GM19023 (cell line): ENCODE measurements around the gene PRKCH.

ENCODE experiments used
- ATAC-seq: cut with Tn5 transposase; IDR thresholded peaks from one replicate; pipeline ENCODE4 v1.9.1; 2021; ENCODE audit warnings: mild to moderate bottlenecking, moderate library complexity; ENCODE audit not compliant: unreplicated experiment

PRKCH gene

DNA sequence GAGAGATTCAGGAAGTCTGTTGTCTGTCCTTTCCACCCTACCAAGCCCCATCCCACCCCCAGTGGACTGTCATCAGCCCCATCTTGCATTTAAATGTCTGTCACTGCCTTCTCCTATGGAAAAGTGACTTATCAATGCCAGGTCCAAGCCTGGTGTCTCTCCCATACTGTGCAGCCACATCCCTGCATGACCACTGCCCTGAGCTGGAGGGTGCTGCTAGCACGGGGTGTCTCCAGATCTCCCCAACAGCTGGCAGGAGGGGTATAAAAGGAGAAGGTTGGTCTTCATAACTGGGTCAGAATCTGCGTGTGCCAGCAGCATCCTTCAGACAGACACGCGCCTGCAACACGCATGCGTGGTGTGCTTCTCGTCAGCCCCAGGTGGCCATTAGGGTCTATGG is 219.6 kb downstream of the PRKCH start:
- ATAC-seq = no peak

DNA sequence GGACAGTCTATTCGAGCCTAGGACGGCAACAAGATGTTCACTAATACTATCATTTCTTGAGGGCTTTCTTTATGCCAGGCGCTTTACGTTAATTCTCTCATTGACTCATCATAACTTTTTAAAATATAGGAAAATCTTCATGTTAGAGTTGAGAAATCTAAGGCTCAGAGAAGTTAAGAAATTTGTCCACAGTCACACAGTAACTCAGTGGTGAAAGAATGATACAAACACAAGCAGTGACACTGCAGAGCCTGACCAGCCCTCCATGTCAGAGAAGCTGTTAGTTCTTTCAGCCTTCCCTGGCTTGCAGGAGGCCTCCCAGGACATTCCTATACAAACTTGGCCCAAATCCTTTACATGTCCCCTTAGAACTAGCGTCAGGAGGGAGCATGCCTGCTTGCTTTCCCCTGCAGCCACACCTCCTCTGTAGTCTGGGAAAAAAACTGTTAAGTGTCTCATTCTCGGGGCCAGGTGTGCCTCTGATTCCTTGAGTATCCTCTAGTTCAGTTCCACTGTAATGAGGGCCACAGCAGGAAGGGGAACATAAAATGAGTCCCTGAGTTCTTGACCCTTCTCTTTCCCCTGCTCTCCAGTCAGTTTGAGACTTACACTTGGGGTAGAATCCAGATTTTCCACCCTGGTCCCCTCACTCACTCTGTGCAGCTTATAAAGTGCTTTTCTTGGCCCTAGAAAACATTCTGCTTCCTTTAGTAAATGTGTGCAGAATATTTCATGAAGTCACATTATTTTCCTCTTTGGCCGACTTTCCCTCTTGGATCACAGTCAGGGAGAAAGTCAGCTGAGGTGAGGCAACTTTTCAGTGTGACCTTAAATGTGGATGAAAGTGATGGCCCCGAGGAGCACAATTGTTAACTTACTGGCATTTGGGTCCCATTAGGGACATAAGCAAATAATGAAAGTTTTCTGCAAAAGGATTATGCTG is 221.7 kb downstream of the PRKCH start:
- ATAC-seq = no peak

DNA sequence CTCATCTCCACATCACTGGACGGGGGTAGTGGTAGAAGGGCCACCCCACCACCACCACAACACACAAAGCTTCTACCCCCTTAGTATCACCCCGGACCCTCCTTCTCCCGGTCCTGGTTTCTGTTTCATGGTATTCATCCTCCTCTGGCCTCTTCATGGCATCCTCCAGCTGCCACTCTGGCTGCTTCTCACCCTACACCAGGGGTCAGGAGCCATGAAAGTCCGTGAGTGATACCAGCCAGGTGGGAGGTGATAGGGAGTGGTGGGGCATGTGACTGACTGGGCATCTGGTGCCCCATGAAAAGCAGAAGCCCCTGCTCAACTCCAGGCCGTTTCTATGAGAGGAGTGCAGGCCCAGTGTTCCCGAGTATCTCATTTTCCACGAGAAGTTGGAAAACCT is 222.6 kb downstream of the PRKCH start:
- ATAC-seq = no peak

DNA sequence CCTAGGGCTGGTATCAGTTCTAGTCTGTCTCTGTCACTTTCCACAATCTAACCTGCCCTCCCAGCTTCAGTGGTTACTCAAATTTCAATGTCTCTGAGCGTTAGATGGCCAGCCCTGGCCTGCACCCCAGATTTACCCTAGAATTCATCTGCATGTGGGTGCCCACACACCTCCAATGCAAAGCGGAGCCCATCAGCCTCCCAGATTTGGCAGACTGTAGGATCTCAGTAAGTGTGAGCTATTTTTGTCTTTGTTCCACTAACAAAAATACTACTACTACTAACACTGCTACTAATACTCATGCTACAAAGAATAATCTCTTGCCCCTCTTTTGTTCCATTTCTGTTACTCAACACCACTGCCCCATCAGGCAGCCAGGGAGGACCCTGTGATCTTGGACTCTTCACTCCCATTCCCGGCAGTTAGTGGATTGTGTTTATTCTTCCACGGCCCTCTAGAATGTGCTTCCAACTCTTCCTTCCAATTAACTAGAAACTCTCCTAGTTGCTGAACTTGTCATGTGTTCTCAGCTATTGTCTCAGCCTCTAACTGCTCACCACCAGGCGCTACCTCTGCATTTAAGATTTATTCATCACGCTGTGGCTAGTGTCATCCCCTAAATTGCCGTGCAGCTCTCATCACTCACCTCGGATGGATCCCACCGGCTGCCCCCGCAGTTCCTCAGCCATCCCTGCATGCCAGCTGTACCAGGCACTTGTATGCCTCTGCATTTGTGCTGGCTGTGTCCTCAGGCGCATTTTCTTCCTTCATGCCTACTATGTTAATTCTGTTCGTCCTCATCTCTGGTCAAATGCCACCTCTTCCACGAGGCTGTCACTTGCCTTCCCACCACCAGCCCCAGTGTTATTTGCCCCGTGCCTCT is 223.3 kb downstream of the PRKCH start:
- no peak for ATAC-seq

DNA sequence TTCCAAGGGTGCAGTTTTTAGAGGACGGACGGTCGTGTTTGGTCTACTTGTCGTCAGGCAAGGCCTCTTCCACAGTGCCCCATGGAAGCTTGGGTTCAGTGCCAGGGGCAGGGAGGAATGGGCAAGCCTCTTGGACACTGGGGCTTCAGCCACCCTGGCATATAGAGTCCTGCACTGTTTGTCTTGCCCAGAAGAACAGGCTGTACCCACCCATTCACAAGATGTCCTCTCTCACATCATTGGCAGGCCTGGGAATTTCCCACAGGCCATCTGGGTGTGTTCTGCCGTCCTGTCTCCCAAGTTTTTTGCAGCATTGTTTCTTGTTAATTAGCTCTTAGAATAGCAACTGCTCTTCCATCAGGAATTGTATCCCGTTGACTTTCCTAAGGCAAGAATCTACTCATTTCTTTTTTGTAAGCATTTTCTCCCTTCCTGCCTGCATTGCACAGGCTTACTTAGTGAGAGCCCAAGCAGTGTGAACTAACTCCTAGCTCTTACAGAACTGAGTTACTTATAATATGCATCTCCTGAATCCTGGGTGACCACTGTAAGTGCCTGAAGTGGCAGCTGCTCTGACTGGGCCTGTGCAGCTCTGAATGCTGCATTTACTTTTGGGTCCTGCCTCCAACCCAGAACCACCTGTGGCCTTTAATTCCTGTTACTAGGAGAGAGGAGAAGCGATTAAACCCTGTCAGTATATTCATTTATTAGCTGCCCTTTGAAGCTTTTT is 224.5 kb downstream of the PRKCH start:
- no peak for ATAC-seq

DNA sequence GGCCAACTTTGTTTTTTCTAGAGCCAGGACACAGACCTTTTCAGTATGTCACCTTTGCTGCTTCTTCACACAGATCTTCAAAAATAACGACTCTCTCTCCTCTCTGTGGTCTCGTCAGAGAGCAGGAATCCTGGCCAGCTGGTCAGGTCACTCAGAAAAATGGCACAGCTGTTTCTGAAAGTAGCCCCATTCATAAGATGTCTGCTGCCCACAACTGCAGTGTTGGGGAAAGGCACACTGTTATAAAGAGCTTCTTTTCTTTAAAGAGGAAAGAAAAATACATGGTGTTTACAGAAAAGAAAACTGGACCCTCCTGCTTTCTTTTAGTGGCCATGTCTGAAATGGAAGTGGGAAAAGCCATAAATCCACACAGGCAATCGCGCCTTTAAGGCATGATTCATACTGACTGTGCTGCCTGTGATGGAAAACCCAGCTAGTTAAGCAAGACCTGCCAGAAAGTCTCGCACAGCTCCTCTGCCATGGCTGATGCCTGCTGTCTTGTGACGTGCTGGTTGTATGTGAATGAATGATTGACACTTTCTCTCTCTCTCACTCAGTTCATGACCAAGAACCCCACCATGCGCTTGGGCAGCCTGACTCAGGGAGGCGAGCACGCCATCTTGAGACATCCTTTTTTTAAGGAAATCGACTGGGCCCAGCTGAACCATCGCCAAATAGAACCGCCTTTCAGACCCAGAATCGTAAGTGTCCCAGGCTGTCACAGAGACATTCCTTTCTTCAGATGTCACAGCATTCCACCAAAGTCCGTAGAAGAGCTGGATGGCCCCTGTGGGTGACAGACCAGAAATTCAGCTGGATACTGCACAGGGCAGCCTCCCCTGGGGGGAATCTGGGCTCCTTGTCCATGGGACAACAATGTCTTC is 226.0 kb downstream of the PRKCH start:
- ATAC-seq = no peak

DNA sequence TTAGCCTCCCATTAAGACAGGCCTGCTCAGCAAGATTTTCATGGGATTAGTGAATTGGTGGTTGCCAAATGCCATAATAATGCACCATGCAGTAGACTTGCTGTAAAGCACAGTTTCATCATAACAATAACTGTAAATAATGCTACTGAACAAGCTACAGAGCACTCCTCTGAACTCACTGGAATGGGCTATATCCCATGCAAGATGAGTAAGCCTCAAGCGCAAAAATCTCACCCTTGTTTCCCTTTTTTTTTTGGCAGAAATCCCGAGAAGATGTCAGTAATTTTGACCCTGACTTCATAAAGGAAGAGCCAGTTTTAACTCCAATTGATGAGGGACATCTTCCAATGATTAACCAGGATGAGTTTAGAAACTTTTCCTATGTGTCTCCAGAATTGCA is 228.0 kb downstream of the PRKCH start:
- no peak for ATAC-seq

DNA sequence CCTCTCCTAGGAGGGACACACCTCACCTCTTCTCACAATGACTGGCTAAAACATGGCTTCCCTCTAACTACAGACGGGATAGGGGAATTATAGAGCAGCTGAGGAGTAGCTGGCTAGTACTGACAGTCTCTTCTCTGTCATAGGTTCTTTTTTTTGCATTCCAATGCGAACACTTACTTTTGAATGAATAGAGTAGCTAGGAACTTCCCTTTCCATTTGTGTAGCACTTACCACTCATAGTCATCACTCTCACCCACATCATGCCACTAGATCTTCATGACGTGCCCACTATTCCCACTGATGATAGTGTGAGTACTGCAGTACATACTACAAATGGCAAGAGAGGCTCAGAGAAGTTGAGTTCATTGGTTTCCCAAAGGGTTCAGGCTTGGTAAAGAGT is 230.0 kb downstream of the PRKCH start:
- ATAC-seq = no peak

DNA sequence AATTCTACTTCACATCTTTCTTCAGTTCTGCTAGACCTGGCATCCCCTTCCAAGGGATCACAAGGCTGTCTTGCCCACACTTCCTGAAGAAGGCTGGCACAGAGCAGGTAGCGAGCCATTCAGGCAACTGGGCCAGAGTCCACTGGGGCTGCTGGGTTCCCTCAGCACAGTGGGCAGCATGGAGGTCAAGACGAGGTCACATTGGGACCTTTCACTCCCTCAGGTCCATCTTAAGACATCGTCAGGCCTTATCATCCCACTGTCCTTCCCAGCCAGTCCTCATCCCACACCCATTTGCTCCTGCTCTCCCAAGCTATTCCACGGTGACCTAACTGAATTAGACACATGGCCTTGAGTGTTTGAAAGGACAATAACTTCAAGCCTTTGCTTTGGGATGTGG is 230.9 kb downstream of the PRKCH start:
- no peak for ATAC-seq

DNA sequence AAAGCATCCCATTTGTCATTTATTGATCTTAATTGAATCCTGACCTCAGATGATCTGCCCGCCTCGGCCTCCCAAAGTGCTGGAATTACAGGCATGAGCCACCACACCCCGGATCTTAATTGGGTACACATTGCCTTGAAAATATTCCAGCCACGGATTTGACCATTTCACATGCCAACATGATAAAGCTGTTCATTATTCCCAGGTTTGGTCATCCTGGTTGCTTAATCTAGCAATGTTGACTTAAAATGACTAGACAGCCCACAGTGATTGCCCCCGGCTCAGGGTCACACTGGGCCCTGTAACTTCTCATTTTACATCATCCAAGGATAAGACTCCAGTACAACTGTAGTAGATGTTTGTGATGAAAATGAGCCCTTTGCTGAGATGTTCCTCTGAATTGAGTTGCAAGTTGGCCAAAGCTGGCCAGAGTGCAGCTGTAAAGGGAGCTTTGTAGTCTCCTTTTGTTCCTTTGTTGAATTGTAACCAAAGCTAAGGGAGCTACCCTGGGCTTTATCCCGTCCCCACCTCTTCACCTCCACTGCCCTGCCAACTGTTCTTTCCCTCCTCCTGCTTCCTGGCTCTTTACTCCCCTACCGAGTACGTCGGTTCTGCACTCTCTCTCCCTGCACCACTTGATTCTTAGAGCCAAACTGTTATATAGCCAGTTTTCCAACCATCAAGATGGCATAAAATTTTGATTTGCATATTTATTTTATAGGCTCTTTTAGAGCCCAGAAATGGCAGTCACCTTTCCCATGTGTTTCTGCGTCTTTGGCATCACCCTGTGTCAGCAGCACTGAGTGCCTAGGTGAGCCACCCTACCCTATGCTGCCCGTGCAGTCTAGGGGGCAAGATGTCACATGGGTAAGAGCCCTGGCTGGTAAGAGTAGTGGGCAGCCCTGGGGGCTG is 232.6 kb downstream of the PRKCH start:
- ATAC-seq = no peak

DNA sequence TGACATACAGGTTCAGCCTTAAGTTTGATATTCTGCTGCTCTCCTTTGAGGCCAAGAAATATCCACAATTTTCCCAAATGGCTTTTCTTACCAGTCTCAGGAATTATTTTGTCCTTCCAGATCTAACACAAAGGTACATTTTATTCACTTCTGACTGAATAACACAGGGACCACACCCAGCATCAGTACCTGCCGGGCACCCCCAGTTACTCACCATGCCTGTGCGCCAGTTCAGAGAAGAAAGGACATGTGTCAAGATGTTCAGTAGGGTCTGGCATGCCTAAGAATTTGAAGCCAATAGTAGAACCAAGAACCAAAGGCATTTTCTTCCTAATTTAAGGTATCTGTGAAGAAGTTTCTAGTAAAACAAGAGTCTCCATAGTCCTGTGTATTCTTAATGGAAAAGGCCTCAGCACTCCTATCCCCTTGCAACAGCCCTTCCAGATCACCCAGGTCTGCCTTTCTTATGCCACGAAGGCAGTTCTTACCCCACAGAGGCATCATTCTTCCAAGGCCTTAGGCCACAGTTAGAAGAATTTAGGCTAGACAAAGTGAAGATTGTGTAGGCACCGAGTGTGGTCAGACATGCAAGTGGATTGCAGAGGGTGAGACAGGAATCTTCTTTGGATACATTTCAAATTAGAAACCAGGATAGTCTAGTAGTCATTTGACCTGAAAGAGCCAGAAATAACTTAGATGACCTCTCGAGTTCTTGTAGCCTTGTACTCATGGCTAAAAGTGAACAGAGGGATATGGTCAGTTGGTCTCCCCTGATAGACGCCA is 233.9 kb downstream of the PRKCH start:
- ATAC-seq = no peak

DNA sequence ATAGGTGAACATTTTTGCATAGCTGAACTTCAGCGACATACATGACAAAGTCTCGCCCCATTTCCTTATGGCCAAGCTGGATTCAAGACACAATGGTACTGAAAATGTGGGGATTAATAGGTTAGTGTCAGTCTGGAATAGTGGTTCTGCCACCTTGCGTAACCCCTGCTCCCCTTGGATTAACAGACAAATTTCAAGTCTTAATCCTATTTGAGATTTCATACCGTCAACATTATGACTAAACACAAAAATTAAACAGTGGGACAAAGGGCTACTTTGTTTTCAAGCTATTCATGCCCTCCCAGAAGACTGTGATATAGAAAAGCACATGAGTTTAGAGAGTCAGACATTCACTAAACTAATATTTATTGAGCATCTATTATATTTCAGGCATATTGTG is 235.1 kb downstream of the PRKCH start:
- ATAC-seq = no peak

DNA sequence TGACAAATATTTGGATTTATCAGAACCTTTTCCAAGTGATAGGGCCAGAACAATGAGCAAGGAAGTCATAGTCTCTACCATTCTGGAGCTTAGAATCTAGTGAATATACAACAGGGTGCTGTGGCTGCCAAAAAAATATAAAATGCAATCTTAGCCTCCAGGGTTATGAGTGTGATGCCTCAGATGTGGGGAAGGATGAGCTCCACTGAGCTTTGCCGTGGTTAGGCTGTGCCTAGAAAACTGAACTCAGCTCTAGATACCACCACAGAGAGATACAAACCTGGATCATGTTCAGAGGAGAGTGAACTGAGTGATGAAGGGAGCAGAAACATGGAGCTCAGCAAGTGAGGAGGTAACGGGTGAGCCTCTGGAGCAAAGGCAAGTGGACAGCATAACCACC is 235.9 kb downstream of the PRKCH start:
- ATAC-seq = no peak

DNA sequence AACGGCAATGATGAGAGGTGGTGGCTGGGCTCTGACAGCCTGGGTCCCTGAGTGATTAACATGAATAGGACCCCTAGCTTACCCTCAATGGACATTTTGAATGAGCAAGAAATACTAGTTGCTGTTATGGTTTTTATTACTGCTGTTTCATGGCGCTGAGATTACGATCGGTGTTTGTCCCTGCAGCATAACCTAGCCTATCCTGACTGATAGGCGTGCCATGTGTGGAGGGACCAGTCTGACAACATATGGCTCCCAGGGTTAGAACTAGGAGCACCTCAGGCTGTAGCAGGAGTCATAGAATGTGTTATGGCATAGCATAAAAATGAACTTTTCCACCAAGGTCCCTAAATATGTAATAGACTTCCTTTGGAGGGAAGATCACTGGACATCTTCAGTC is 236.5 kb downstream of the PRKCH start:
- no peak for ATAC-seq

DNA sequence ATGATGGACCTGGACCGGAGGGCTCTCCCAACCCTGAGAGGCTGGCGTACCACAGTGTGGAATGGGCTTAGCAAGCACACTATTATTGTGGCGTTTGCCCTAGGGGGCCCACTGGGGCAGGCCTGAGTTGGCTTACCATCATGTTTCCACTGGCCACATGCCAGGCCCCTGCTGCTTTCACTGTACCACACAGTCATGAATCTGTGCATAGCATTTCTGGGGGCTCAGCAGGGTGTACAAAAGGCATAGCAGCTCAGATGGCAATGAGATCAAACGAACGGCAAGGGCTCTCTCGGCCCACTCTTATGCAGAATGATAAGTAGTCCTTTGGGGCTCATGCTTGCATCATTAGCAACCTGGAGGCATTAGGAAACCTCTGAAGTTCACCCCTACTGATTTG is 236.9 kb downstream of the PRKCH start:
- ATAC-seq = no peak

DNA sequence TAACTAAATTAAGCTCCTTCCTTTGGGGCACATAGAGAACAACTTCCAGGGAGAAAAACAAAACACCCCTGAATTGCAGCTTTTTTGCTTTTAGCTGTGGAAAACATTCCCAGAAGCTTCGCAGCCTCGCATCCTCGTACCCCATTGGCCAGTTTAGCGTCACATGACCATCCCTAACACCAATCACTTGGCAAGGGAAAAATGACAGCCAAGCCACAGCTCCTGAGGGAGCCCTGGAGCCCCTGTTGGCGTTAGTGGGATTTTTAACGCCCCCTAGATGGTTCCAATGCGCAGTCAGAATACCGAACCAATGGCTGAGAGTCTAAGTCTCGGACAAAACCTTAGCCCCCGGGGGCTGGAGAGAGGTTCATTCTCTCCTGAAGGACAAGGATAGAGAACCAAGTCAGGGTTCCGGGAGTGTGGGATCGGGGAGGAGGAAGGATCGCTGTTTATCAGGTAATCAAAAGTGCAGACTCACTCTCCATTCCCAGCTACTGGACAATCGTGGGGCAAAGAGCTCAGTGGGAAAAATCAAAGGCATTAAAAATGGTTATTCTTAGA is 238.3 kb downstream of the PRKCH start:
- ATAC-seq = no peak

DNA sequence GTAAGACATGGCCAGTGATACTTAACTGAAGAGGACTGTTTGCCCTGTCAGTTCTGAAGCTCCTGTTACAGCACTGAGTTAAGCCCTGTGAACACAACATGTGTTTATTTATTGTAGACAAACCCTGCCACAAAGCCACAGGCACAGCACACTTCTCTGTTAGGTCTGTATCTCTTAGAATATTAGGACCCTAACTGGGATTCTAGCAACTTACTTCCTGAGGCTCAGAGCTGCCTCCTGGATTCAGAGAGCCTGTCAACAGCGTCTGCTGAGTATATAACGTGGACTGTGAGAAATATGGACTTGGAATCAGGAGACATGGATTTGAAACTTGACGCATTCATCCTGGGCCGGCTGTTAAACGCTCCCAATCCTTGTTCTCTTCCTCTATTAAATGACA is 238.9 kb downstream of the PRKCH start:
- no peak for ATAC-seq

DNA sequence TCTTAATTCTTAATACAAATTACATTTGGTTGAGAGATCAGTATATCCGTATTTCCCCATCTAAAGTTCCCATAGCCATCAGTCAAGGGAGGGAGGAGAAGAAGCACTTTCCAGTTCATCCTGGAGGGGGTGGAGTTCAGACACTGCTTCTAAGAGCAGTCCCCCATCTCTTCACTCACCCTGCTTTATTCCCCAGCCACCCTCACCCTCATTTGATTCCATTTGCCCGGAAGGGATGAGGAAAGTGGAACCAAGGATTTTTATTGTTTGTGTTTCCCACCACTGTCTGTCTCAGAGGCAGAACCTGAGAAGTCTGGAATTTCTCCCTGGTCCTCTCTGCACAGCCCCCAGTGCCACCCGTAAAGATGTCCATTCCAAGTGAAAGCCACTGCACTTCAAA is 239.7 kb downstream of the PRKCH start:
- no peak for ATAC-seq
